GM12878 (cell line): ENCODE data around the gene SLC12A9. TPM values are rescaled to one million over a fixed set of nuclear protein-coding genes. Genes with fewer than 3 reads are reported as not detected.

ENCODE experiments used
- BHLHE40 ChIP-seq, 2 experiments: fragments of 450-650 bp in 1 of 2; IDR thresholded peaks; 2 replicates each; pipeline ENCODE4 v1.6.1; 2011 to 2017; ENCODE audit warnings: low read depth in 2 of 2, borderline replicate concordance in 1 of 2, improper control_type of control experiment in 1 of 2, low read length in 1 of 2, mild to moderate bottlenecking in 1 of 2
- BRCA1 ChIP-seq: IDR thresholded peaks from 2 replicates; pipeline ENCODE4 v1.6.1; 2011; ENCODE audit warnings: low read depth, low read length, improper control_type of control experiment
- CREM ChIP-seq: IDR thresholded peaks from 2 replicates; pipeline ENCODE4 v1.6.1; 2014; ENCODE audit warnings: antibody characterized with exemption, low read depth
- EED ChIP-seq: sonication (generic); IDR thresholded peaks from 2 replicates; pipeline ENCODE4 v1.6.1; 2016; ENCODE audit warnings: antibody characterized with exemption, low read depth
- GATAD2B ChIP-seq: fragments of 450-650 bp; conservative IDR thresholded peaks from 2 replicates; pipeline ENCODE4 v1.6.1; 2017; ENCODE audit warnings: low read depth, mild to moderate bottlenecking, moderate library complexity
- HDGF ChIP-seq: fragments of 450-650 bp; IDR thresholded peaks from 2 replicates; pipeline ENCODE4 v1.6.1; 2016; ENCODE audit warnings: antibody characterized with exemption
- IKZF1 ChIP-seq: fragments of 450-650 bp; conservative IDR thresholded peaks from 2 replicates; pipeline ENCODE4 v1.6.1; 2017; ENCODE audit warnings: antibody characterized with exemption, mild to moderate bottlenecking
- IKZF2 ChIP-seq, 2 experiments: fragments of 450-650 bp; IDR thresholded peaks; 2 replicates each; pipeline ENCODE4 v1.6.1; 2017; ENCODE audit warnings: mild to moderate bottlenecking in 2 of 2, moderate library complexity in 2 of 2
- JUND ChIP-seq: IDR thresholded peaks from 2 replicates; pipeline ENCODE4 v1.6.1; 2012; ENCODE audit warnings: low read depth, mild to moderate bottlenecking, low read length, improper control_type of control experiment, moderate library complexity
- NBN ChIP-seq: fragments of 450-650 bp; IDR thresholded peaks from 2 replicates; pipeline ENCODE4 v1.6.1; 2016
- NFYB ChIP-seq: IDR thresholded peaks from 2 replicates; pipeline ENCODE4 v1.6.1; 2011; ENCODE audit warnings: low read depth, mild to moderate bottlenecking, low read length, improper control_type of control experiment, moderate library complexity; ENCODE audit not compliant: insufficient read depth
- NKRF ChIP-seq: fragments of 450-650 bp; conservative IDR thresholded peaks from 2 replicates; pipeline ENCODE4 v1.6.1; 2017; ENCODE audit warnings: mild to moderate bottlenecking, moderate library complexity
- POLR2AphosphoS5 ChIP-seq: IDR thresholded peaks from 2 replicates; pipeline ENCODE4 v1.6.1; 2011; ENCODE audit warnings: mild to moderate bottlenecking, low read length, inconsistent platforms
- RAD51 ChIP-seq: fragments of 450-650 bp; IDR thresholded peaks from 2 replicates; pipeline ENCODE4 v1.6.1; 2016; ENCODE audit warnings: moderate library complexity, mild to moderate bottlenecking, inconsistent platforms
- RCOR1 ChIP-seq: conservative IDR thresholded peaks from 2 replicates; pipeline ENCODE4 v1.6.1; 2012; ENCODE audit warnings: low read depth, low read length, improper control_type of control experiment
- RELA ChIP-seq: fragments of 450-650 bp; IDR thresholded peaks from 2 replicates; pipeline ENCODE4 v1.8.0; 2014; ENCODE audit warnings: borderline replicate concordance; ENCODE audit not compliant: partially characterized antibody
- SMARCA5 ChIP-seq: fragments of 450-650 bp; IDR thresholded peaks from 2 replicates; pipeline ENCODE4 v1.6.1; 2017; ENCODE audit warnings: mild to moderate bottlenecking
- TAF1 ChIP-seq: IDR thresholded peaks from 2 replicates; pipeline ENCODE4 v1.6.1; 2011; ENCODE audit warnings: mild to moderate bottlenecking, low read depth, low read length, borderline replicate concordance
- TBL1XR1 ChIP-seq: IDR thresholded peaks from 2 replicates; pipeline ENCODE4 v1.6.1; 2012; ENCODE audit warnings: low read depth, low read length, improper control_type of control experiment
- ZNF622 ChIP-seq: fragments of 450-650 bp; IDR thresholded peaks from 2 replicates; pipeline ENCODE4 v1.6.1; 2017; ENCODE audit warnings: mild to moderate bottlenecking, inconsistent platforms
- ZNF687 ChIP-seq: fragments of 450-650 bp; IDR thresholded peaks from 2 replicates; pipeline ENCODE4 v1.6.1; 2017; ENCODE audit warnings: mild to moderate bottlenecking, moderate library complexity
- polyA plus RNA-seq, 11 experiments: library from polyadenylated mRNA; depleted of rRNA in 4 of 11; unstranded in 6 of 11; stranded (reverse) in 5 of 11; fragments of >200 nt; fragmentation: Nextera tagmentation in 4 of 11; fragmentation: Illumina TruSeq in 1 of 11; extraction: Ambion mirVana in 4 of 11; extraction: Trizol in 1 of 11; gene quantifications; 1 replicate in 1 of 11; 2 replicates in 10 of 11; pipeline versions ENCODE4 v1.2.1 to v1.2.3, GENCODE V29; 2011 to 2016; ENCODE audit warnings: inconsistent platforms in 2 of 11, missing spikeins in 2 of 11, low read depth in 1 of 11
- total RNA-seq, 4 experiments: library from RNA; depleted of rRNA in 3 of 4; stranded (reverse); fragments of >200 nt in 3 of 4; fragmentation: Illumina TruSeq in 1 of 4; extraction: Trizol in 1 of 4; gene quantifications; 2 replicates each; pipeline versions ENCODE4 v1.2.1 to v1.2.3, GENCODE V29; 2013 to 2021
- TF ChIP-seq, protein P1 (sequence below): IDR thresholded peaks from 2 replicates; pipeline ENCODE4 v1.6.1; 2011; ENCODE audit warnings: low read depth, low read length, improper control_type of control experiment, borderline replicate concordance

The SLC12A9 gene
- total and polyA plus RNA-seq, 10 of the 15 experiments (the other 5 are each of a cell fraction or from before 2014, with no cell fraction given), result 0.24 to 18.5 (median 9.4) TPM

- TF ChIP-seq SMARCA5 (no peak), CREM (peak; percentile 84), RCOR1 (no peak), IKZF1 (no peak; the same call in 1 of the 2 replicates), IKZF2 (IDR thresholded peaks at IDR 0.05) (no peak), BHLHE40 (IDR thresholded peaks at IDR 0.05; ENCODE audit: borderline replicate concordance in 1 of 2, low read depth in 2 of 2, low read length in 1 of 2) (peak; percentile 71 to 77), ZNF687 (peak; percentile 95), RAD51 (no peak), TAF1 (peak; percentile 59; the same call in 1 of the 2 replicates), HDGF (no peak), BRCA1 (no peak), TBL1XR1 (no peak), RELA (no peak), ZNF622 (no peak), NKRF (no peak), POLR2AphosphoS5 (0 out of 2 replicates have a peak, but pooled peaks have one; percentile 18), NBN (0 out of 2 replicates have a peak, but pooled peaks have one; percentile 35), JUND (no peak), EED (0 out of 2 replicates have a peak, but pooled peaks have one; percentile 0), GATAD2B (0 out of 2 replicates have a peak, but pooled peaks have one; percentile 38), NFYB (no peak)
- TF ChIP-seq, protein P1, sequence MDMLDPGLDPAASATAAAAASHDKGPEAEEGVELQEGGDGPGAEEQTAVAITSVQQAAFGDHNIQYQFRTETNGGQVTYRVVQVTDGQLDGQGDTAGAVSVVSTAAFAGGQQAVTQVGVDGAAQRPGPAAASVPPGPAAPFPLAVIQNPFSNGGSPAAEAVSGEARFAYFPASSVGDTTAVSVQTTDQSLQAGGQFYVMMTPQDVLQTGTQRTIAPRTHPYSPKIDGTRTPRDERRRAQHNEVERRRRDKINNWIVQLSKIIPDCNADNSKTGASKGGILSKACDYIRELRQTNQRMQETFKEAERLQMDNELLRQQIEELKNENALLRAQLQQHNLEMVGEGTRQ, result no peak
Measured at GRCh38 chr7:100887516-100888290, 35.2 kb downstream of the SLC12A9 start (continued).
